ENCODE results near the gene AKT2.

The AKT2 gene

DNA sequence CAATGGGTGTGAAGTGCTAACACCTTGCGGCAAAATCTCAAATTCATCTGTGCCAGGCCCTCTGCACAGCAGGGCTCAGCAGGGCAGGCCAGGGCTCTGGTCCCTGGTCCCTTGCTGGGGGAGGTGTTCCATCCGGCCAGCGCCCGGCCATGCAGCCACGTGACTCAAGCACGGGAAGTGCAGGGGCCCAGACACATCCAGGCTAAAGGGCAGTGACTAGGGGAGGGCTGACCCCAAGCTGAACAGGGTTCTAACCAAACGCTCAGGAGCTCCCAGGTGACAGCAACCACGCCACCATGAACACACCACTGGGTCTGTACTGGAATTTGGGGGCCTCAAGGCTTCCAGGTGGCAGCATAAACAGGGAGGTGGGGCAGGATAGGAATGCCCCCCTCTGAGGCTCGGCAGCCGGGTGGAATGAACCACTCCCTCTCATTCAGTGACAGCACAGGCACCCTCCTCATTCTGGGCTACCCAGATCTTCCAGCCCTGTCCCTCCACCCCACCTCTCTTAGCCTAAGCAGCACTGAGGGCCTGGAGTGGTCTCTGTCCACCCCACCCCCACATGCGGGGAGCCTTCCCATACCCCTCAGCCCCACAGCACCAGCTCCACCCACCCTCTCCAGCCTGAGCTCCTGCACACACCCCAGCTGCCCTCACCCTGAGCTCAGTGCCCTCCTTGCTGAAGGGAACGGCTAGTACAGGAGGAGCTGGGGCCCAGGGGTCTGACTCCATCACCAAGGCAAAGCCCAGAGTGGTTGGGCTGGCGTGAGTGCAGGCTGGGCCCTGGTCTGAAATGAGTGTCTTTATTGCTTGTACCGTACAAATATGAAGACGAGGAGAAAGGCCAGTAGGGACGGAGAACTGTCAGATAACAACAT is 53.4 kb downstream of the AKT2 start:
- no peaks in the 10 kb centered on the region for H3K27me3 ChIP-seq (replicated peaks; ENCODE audit: control insufficient read depth, insufficient read depth, low read length)
- no peak for DNase-seq (ENCODE audit: extremely low read depth, insufficient read length)
- H3K4me3 ChIP-seq (replicated peaks; ENCODE audit: low read depth, low read length), result no peak overlapping the region
- H3K36me3 ChIP-seq (ENCODE audit: control insufficient read depth, insufficient read depth, low read length), result peaks cover 22% of the 10 kb centered on the region
- TF ChIP-seq, protein P1, sequence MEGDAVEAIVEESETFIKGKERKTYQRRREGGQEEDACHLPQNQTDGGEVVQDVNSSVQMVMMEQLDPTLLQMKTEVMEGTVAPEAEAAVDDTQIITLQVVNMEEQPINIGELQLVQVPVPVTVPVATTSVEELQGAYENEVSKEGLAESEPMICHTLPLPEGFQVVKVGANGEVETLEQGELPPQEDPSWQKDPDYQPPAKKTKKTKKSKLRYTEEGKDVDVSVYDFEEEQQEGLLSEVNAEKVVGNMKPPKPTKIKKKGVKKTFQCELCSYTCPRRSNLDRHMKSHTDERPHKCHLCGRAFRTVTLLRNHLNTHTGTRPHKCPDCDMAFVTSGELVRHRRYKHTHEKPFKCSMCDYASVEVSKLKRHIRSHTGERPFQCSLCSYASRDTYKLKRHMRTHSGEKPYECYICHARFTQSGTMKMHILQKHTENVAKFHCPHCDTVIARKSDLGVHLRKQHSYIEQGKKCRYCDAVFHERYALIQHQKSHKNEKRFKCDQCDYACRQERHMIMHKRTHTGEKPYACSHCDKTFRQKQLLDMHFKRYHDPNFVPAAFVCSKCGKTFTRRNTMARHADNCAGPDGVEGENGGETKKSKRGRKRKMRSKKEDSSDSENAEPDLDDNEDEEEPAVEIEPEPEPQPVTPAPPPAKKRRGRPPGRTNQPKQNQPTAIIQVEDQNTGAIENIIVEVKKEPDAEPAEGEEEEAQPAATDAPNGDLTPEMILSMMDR (IDR thresholded peaks at IDR 0.05; ENCODE audit: insufficient read depth, low read length, poor library complexity, severe bottlenecking), result no peak

DNA sequence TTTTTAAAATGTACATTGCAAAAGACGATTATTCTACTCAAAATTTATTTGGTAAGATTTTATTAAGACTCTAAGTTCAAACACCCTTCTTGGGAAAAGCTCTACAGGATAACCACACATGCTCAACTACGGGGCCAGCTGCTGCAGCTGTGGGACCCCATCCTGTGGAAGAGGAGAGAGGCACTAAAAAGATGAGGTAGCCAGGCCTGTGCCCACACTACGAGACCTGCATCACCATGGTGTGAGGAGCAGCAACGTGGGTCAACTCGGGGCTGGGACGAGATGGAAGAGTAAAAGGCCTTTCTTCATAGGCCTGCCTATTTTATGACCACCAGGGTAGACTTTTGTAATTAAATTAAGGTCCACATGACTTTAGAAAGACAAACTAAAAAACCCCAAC is 54.1 kb downstream of the AKT2 start:
- TF ChIP-seq, protein P1 (IDR thresholded peaks at IDR 0.05; ENCODE audit: insufficient read depth, low read length, poor library complexity, severe bottlenecking), result no peak
- H3K4me3 ChIP-seq (replicated peaks; ENCODE audit: low read depth, low read length), result no peak overlapping the region
- peaks cover 16% of the 10 kb centered on the region for H3K36me3 ChIP-seq (ENCODE audit: control insufficient read depth, insufficient read depth, low read length)
- no peaks in the 10 kb centered on the region for H3K27me3 ChIP-seq (replicated peaks; ENCODE audit: control insufficient read depth, insufficient read depth, low read length)
- no peak for DNase-seq (ENCODE audit: extremely low read depth, insufficient read length)

DNA sequence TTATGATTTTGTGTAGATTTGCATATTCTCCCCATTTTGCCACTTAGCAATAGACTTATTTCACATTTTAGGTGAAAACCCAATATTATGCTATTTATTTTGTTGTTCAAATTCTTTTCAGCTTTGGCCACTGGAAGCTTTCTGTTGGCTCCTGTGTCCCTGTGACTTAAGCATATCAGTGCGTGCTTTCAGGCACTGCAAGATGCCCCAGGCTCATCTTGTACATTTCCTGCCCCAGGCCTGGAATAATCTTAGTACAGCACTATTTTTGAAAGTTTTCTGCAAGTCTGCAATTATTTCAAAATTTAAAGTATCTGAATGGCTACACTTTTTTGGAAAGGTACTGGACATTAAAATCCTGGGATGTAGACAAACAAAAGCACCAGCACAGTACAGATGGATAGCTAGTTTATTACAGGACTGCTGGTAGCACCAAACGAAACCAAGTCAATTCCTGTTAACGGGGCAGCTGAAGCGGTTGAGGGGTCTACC is 55.2 kb downstream of the AKT2 start:
- no peak overlapping the region for H3K4me3 ChIP-seq (replicated peaks; ENCODE audit: low read depth, low read length)
- peaks cover 6% of the 10 kb centered on the region for H3K36me3 ChIP-seq (ENCODE audit: control insufficient read depth, insufficient read depth, low read length)
- TF ChIP-seq, protein P1 (IDR thresholded peaks at IDR 0.05; ENCODE audit: insufficient read depth, low read length, poor library complexity, severe bottlenecking), result no peak
- no peaks in the 10 kb centered on the region; the same call in 1 of the 2 replicates for H3K27me3 ChIP-seq (replicated peaks; ENCODE audit: control insufficient read depth, insufficient read depth, low read length)
- DNase-seq (ENCODE audit: extremely low read depth, insufficient read length), result no peak

DNA sequence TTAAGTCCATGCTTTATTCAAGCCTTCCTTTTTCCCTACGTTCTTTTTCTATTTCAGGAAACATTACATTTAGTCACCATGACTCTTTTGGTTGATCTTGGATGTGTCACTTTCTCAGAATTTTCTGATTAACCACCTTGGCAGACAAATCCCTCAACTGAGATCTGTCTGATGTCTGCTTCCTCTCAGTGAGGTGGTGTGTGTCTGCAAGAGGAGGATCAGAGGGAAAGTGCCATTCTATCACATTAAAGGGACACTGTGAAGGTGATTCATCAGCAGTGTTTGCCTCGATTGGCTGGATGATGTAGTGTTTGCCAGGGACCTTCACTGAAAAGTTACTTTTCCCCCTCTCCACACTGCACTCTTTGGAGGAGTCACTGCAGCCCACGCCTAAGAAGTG is 55.7 kb downstream of the AKT2 start:
- Histone ChIP-seq H3K36me3 (ENCODE audit: control insufficient read depth, insufficient read depth, low read length) (peaks cover 5% of the 10 kb centered on the region), H3K27me3 (replicated peaks; ENCODE audit: control insufficient read depth, insufficient read depth, low read length) (no peaks in the 10 kb centered on the region; the same call in 1 of the 2 replicates), H3K4me3 (replicated peaks; ENCODE audit: low read depth, low read length) (no peak overlapping the region)
- TF ChIP-seq, protein P1 (IDR thresholded peaks at IDR 0.05; ENCODE audit: insufficient read depth, low read length, poor library complexity, severe bottlenecking), result no peak
- DNase-seq (ENCODE audit: extremely low read depth, insufficient read length), result no peak

DNA sequence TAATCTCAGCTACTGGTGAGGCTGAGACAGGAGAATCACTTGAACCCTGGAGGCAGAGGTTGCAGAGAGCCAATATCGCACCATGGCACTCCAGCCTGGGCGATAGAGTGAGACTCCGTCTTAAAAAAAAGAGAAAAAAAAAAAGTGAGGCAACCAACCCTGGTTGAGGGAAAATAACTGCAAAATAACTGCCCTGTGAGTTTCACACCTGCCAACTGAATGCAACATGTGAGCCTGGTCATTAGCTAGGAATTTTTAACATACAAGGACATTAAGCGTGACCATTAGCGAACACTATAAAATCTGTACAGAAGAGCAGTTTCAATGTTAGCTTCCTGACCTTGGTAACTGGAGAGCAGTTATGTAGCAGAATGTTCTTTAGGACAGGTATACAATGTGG is 56.3 kb downstream of the AKT2 start:
- H3K4me3 ChIP-seq (replicated peaks; ENCODE audit: low read depth, low read length), result no peak overlapping the region
- DNase-seq (ENCODE audit: extremely low read depth, insufficient read length), result no peak
- no peaks in the 10 kb centered on the region; the same call in 1 of the 2 replicates for H3K27me3 ChIP-seq (replicated peaks; ENCODE audit: control insufficient read depth, insufficient read depth, low read length)
- H3K36me3 ChIP-seq (ENCODE audit: control insufficient read depth, insufficient read depth, low read length), result peaks cover 3% of the 10 kb centered on the region
- TF ChIP-seq, protein P1 (IDR thresholded peaks at IDR 0.05; ENCODE audit: insufficient read depth, low read length, poor library complexity, severe bottlenecking), result no peak

All from GM06990 (cell line).